ENCODE data around the gene SHISA6. TPM values are rescaled to one million over a fixed set of nuclear protein-coding genes. Genes with fewer than 3 reads are reported as not detected.

SHISA6 gene
- polyA plus RNA-seq, 1 of the 3 experiments (the other 2 are of a cell fraction) = not detected

GRCh38 chr17:11324021-11324420 is 83.0 kb downstream of the SHISA6 start:
- H3K9me2 ChIP-seq = no peaks in the 10 kb centered on the region
- CTCF ChIA-PET = interaction anchor here (1.1 to 1.3 kb wide), 2 partner anchors 11 kb away, joined by 3 read pairs; no protein-coding TSS in a partner anchor
- H3K9me3 ChIP-seq = no peaks in the 10 kb centered on the region
- no peaks in the 10 kb centered on the region for H3K79me2 ChIP-seq (ENCODE audit: insufficient read depth)
- H4K20me1 ChIP-seq (ENCODE audit: insufficient read depth) = no peaks in the 10 kb centered on the region
- WGBS (ENCODE audit: low lambda C conversion rate) = 41% methylated on average over 11 of the region's 11 CpGs
- H3K27ac ChIP-seq (ENCODE audit: low read depth in 2 of 2, low read length in 1 of 2) = no peak overlapping the region
- no peaks in the 10 kb centered on the region for H3K27me3 ChIP-seq (ENCODE audit: insufficient read depth)
- H3K4me1 ChIP-seq (ENCODE audit: control insufficient read depth in 1 of 2, insufficient read depth in 2 of 2, low read depth in 1 of 2, low read length in 1 of 2) = no peaks in the 10 kb centered on the region; a peak in 1 of 4 replicates
- TF ChIP-seq TEAD4 (IDR thresholded peaks at IDR 0.05; ENCODE audit: borderline replicate concordance, insufficient read depth) (no peak), REST (IDR thresholded peaks at IDR 0.05; ENCODE audit: low read depth, low read length) (no peak), FOXM1 (IDR thresholded peaks at IDR 0.05; ENCODE audit: low read depth) (no peak), MEF2A (IDR thresholded peaks at IDR 0.05; ENCODE audit: borderline replicate concordance, low read depth) (no peak), FOXJ3 (CRISPR knock-in tag; IDR thresholded peaks at IDR 0.05) (no peak), YY1 (IDR thresholded peaks at IDR 0.05; ENCODE audit: low read depth) (no peak), NRF1 (IDR thresholded peaks at IDR 0.05; ENCODE audit: low read depth, low read length) (no peak), GATA2 (CRISPR knock-in tag; IDR thresholded peaks at IDR 0.05) (no peak), MXI1 (IDR thresholded peaks at IDR 0.05; ENCODE audit: low read depth, low read length) (no peak), ELF1 (IDR thresholded peaks at IDR 0.05) (no peak), POLR2AphosphoS5 (IDR thresholded peaks at IDR 0.05; ENCODE audit: low read depth, low read length) (no peak), GABPA (IDR thresholded peaks at IDR 0.05; ENCODE audit: low read depth) (no peak), FOSL2 (IDR thresholded peaks at IDR 0.05; ENCODE audit: borderline replicate concordance, low read depth) (no peak)
- POLR2A ChIA-PET = no interaction called here
- H3K9ac ChIP-seq = no peak overlapping the region
- DNase-seq = no peak
- no peaks in the 10 kb centered on the region for H3K36me3 ChIP-seq (replicated peaks in 1 of 2; ENCODE audit: control insufficient read depth in 1 of 2, insufficient read depth in 2 of 2, low read length in 1 of 2)
- no peak overlapping the region for H3K4me2 ChIP-seq
- no peak overlapping the region for H2AFZ ChIP-seq (ENCODE audit: low read depth)
- H3F3A ChIP-seq (replicated peaks; ENCODE audit: insufficient read depth) = no peaks in the 10 kb centered on the region
- no peak overlapping the region for H3K4me3 ChIP-seq (ENCODE audit: low read depth in 2 of 2, low read length in 1 of 2)

GRCh38 chr17:11324846-11325420 is 83.9 kb downstream of the SHISA6 start:
- H3K9me2 ChIP-seq = no peaks in the 10 kb centered on the region
- H3K9me3 ChIP-seq = no peaks in the 10 kb centered on the region
- 24% methylated on average over 9 of the region's 10 CpGs for WGBS (ENCODE audit: low lambda C conversion rate)
- H4K20me1 ChIP-seq (ENCODE audit: insufficient read depth) = no peaks in the 10 kb centered on the region
- CTCF ChIA-PET = interaction anchor here (1.1 to 1.3 kb wide), 2 partner anchors 10 to 12 kb away, joined by 3 read pairs; no protein-coding TSS in a partner anchor
- DNase-seq = no peak
- no peaks in the 10 kb centered on the region for H3K27me3 ChIP-seq (ENCODE audit: insufficient read depth)
- POLR2A ChIA-PET = interaction anchor here (0.7 kb wide), 1 partner anchor 17 kb away, joined by 5 read pairs; no protein-coding TSS in a partner anchor
- no peaks in the 10 kb centered on the region for H3K36me3 ChIP-seq (replicated peaks in 1 of 2; ENCODE audit: control insufficient read depth in 1 of 2, insufficient read depth in 2 of 2, low read length in 1 of 2)
- H3K9ac ChIP-seq = no peak overlapping the region
- H3K79me2 ChIP-seq (ENCODE audit: insufficient read depth) = no peaks in the 10 kb centered on the region
- no peak overlapping the region for H2AFZ ChIP-seq (ENCODE audit: low read depth)
- no peak overlapping the region for H3K4me2 ChIP-seq
- H3K4me3 ChIP-seq (ENCODE audit: low read depth in 2 of 2, low read length in 1 of 2) = no peak overlapping the region
- no peak overlapping the region for H3K27ac ChIP-seq (ENCODE audit: low read depth in 2 of 2, low read length in 1 of 2)
- H3K4me1 ChIP-seq (ENCODE audit: control insufficient read depth in 1 of 2, insufficient read depth in 2 of 2, low read depth in 1 of 2, low read length in 1 of 2) = no peaks in the 10 kb centered on the region; a peak in 1 of 4 replicates
- H3F3A ChIP-seq (replicated peaks; ENCODE audit: insufficient read depth) = no peaks in the 10 kb centered on the region
- TF ChIP-seq ZBTB33 (IDR thresholded peaks at IDR 0.05; ENCODE audit: borderline replicate concordance, low read depth) = no peak
- no peak for TF ChIP-seq MEF2A (IDR thresholded peaks at IDR 0.05; ENCODE audit: borderline replicate concordance, low read depth)
- TF ChIP-seq FOXM1 (IDR thresholded peaks at IDR 0.05; ENCODE audit: low read depth) = no peak
- no peak for TF ChIP-seq POLR2AphosphoS5 (IDR thresholded peaks at IDR 0.05; ENCODE audit: low read depth, low read length)
- no peak for TF ChIP-seq FOSL2 (IDR thresholded peaks at IDR 0.05; ENCODE audit: borderline replicate concordance, low read depth)
- TF ChIP-seq, protein P1, sequence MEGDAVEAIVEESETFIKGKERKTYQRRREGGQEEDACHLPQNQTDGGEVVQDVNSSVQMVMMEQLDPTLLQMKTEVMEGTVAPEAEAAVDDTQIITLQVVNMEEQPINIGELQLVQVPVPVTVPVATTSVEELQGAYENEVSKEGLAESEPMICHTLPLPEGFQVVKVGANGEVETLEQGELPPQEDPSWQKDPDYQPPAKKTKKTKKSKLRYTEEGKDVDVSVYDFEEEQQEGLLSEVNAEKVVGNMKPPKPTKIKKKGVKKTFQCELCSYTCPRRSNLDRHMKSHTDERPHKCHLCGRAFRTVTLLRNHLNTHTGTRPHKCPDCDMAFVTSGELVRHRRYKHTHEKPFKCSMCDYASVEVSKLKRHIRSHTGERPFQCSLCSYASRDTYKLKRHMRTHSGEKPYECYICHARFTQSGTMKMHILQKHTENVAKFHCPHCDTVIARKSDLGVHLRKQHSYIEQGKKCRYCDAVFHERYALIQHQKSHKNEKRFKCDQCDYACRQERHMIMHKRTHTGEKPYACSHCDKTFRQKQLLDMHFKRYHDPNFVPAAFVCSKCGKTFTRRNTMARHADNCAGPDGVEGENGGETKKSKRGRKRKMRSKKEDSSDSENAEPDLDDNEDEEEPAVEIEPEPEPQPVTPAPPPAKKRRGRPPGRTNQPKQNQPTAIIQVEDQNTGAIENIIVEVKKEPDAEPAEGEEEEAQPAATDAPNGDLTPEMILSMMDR (IDR thresholded peaks at IDR 0.05) = no peak
- TF ChIP-seq REST (IDR thresholded peaks at IDR 0.05; ENCODE audit: low read depth, low read length) = no peak

Measured in SK-N-SH (cell line).